HL-60 (cell line): ENCODE results near the gene HOXD3.

Source experiments
- DNase-seq, 2 experiments: peaks; one replicate each; pipeline ENCODE4 v3.0.0-alpha.2; 2010 to 2020; ENCODE audit warnings: low read depth in 1 of 2, low spot score in 1 of 2
- H3K27ac ChIP-seq: fragments of 250-450 bp; sonication (Bioruptor Pico); replicated peaks from 2 replicates; pipeline ENCODE4 v1.5.1; 2020; ENCODE audit warnings: mild to moderate bottlenecking, moderate library complexity
- H3K27me3 ChIP-seq: fragments of 250-450 bp; sonication (Bioruptor Pico); 2 replicates; pipeline ENCODE4 v1.5.1; 2021; ENCODE audit warnings: mild to moderate bottlenecking, moderate library complexity; ENCODE audit not compliant: insufficient read depth, poor library complexity, severe bottlenecking
- H3K4me3 ChIP-seq: replicated peaks from 2 replicates; pipeline ENCODE4 v1.5.1; 2011; ENCODE audit warnings: mild to moderate bottlenecking, control low read depth, low read length; ENCODE audit not compliant: insufficient read depth
- CTCF ChIP-seq: IDR thresholded peaks from one replicate; pipeline ENCODE4 v1.5.1; 2011; ENCODE audit warnings: low read length, control low read depth, inconsistent platforms; ENCODE audit not compliant: insufficient read depth
- GABPA ChIP-seq: IDR thresholded peaks from 2 replicates; pipeline ENCODE4 v1.6.1; 2012; ENCODE audit warnings: low read depth
- POLR2AphosphoS5 ChIP-seq: IDR thresholded peaks from 2 replicates; pipeline ENCODE4 v1.6.1; 2012; ENCODE audit warnings: low read depth
- REST ChIP-seq: IDR thresholded peaks from 2 replicates; pipeline ENCODE4 v1.6.1; 2012; ENCODE audit warnings: low read depth; ENCODE audit not compliant: insufficient replicate concordance
- SPI1 ChIP-seq: IDR thresholded peaks from 2 replicates; pipeline ENCODE4 v1.6.1; 2012; ENCODE audit warnings: low read depth, mild to moderate bottlenecking, borderline replicate concordance

HOXD3 gene

GRCh38 chr2:176145085-176145969 is 11.8 kb upstream of the HOXD3 start:
- Histone ChIP-seq H3K27me3 (peaks cover 57% of the 10 kb centered on the region), H3K4me3 (no peak overlapping the region), H3K27ac (no peak overlapping the region)
- no peak for DNase-seq
- TF ChIP-seq GABPA = no peak
- TF ChIP-seq REST = no peak
- no peak for TF ChIP-seq CTCF
- TF ChIP-seq POLR2AphosphoS5 = no peak
- TF ChIP-seq SPI1 = no peak

- TF ChIP-seq REST (no peak), POLR2AphosphoS5 (no peak), CTCF (no peak), SPI1 (no peak), GABPA (no peak)
- peaks cover 61% of the 10 kb centered on the region for H3K27me3 ChIP-seq
- H3K27ac ChIP-seq = no peak overlapping the region
- DNase-seq = no peak
- H3K4me3 ChIP-seq = no peak overlapping the region
Observed at GRCh38 chr2:176146101-176146500, 11.0 kb upstream of the HOXD3 start.

- H3K27ac ChIP-seq = no peak overlapping the region
Observed at GRCh38 chr2:176146645-176147044, 10.5 kb upstream of the HOXD3 start.

GRCh38 chr2:176147210-176147799 is 9.8 kb upstream of the HOXD3 start:
- no peak overlapping the region for H3K27ac ChIP-seq
- no peak for DNase-seq
- TF ChIP-seq POLR2AphosphoS5 = no peak
- no peak for TF ChIP-seq SPI1
- TF ChIP-seq CTCF = no peak
- no peak for TF ChIP-seq REST
- no peak for TF ChIP-seq GABPA
- H3K4me3 ChIP-seq = no peak overlapping the region
- peaks cover 59% of the 10 kb centered on the region for H3K27me3 ChIP-seq

More at GRCh38 chr2:176146645-176147044, 10.5 kb upstream of the HOXD3 start:
- peaks cover 63% of the 10 kb centered on the region for H3K27me3 ChIP-seq
- DNase-seq = no peak
- no peak for TF ChIP-seq POLR2AphosphoS5
- no peak overlapping the region for H3K4me3 ChIP-seq
